NCI-H69 (cell line): Measurements from ENCODE around the gene OR6Y1.
A peak's percentile ranks its signal among the peaks of the same experiment; 100 is the strongest.

ENCODE experiments used
- DNase-seq: peaks from one replicate; lab custom pipeline; 2025; lab: John Stamatoyannopoulos, UW

The OR6Y1 gene

GRCh38 chr1:158554352-158554751 lies at the start of gene OR6Y1:
OR6Y1 (minus strand) TSS chr1:158554405; CDS start chr1:158548105, 6,300 bp downstream.
- no peak for DNase-seq

- DNase-seq, result no peak
These were observed 46.5 kb upstream of the OR6Y1 start for GRCh38 chr1:158600735-158601134.

GRCh38 chr1:158586942-158587341 lies 32.7 kb upstream of the OR6Y1 start:
- DNase-seq, result no peak

- no peak for DNase-seq
These were observed 29.8 kb upstream of the OR6Y1 start for GRCh38 chr1:158583962-158584361.

GRCh38 chr1:158579733-158580132 lies 25.5 kb upstream of the OR6Y1 start, which contains the start of gene OR10X1:
OR10X1 (minus strand) TSS chr1:158579899; CDS start chr1:158579899, 0 bp downstream.
- no peak for DNase-seq

GRCh38 chr1:158577561-158577960 lies 23.4 kb upstream of the OR6Y1 start:
- no peak for DNase-seq

- DNase-seq, result no peak
These were observed 18.0 kb upstream of the OR6Y1 start for GRCh38 chr1:158572226-158572625.

- DNase-seq, result no peak
These were observed 16.3 kb upstream of the OR6Y1 start, which contains the start of gene OR6P1 for GRCh38 chr1:158570480-158570879. OR6P1 (minus strand) TSS chr1:158570580; CDS start chr1:158563604, 6,976 bp downstream.

GRCh38 chr1:158564608-158565007 lies 10.4 kb upstream of the OR6Y1 start:
- no peak for DNase-seq

GRCh38 chr1:158563853-158564252 lies 9.6 kb upstream of the OR6Y1 start:
- DNase-seq, result no peak

GRCh38 chr1:158559696-158560095 lies 5.5 kb upstream of the OR6Y1 start:
- DNase-seq, result no peak

GRCh38 chr1:158552296-158552695 lies 1.9 kb downstream of the OR6Y1 start:
- DNase-seq, result no peak

GRCh38 chr1:158547533-158547932 lies 6.7 kb downstream of the OR6Y1 start:
- no peak for DNase-seq

GRCh38 chr1:158537609-158538008 lies 16.6 kb downstream of the OR6Y1 start:
- no peak for DNase-seq

GRCh38 chr1:158534496-158534895 lies 19.7 kb downstream of the OR6Y1 start:
- DNase-seq, result no peak

GRCh38 chr1:158527190-158527815 lies 26.9 kb downstream of the OR6Y1 start:
- no peak for DNase-seq

- DNase-seq, result no peak
These were observed 32.5 kb downstream of the OR6Y1 start for GRCh38 chr1:158521666-158522058.

GRCh38 chr1:158520955-158521665 lies 33.1 kb downstream of the OR6Y1 start:
- DNase-seq, result no peak

- DNase-seq, result no peak
These were observed 34.2 kb downstream of the OR6Y1 start for GRCh38 chr1:158520021-158520420.

- DNase-seq, result no peak
These were observed 37.2 kb downstream of the OR6Y1 start for GRCh38 chr1:158516966-158517365.

- peak; percentile 9 for DNase-seq
These were observed 44.6 kb downstream of the OR6Y1 start for GRCh38 chr1:158509471-158510156.

GRCh38 chr1:158507511-158507910 lies 46.7 kb downstream of the OR6Y1 start:
- DNase-seq, result no peak
